22Rv1 (cell line): ENCODE results near the gene STAM.
A peak's percentile ranks its signal among the peaks of the same experiment; 100 is the strongest.

ENCODE experiments used
- H3K27ac ChIP-seq: fragments of 450-650 bp; 2 replicates; pipeline ENCODE4 v1.5.1; 2017
- ZFX ChIP-seq: fragments of 450-650 bp; IDR thresholded peaks from 2 replicates; pipeline ENCODE4 v1.6.1; 2017; ENCODE audit warnings: antibody characterized with exemption, borderline replicate concordance
- TF ChIP-seq, protein P1 (sequence below): fragments of 450-650 bp; IDR thresholded peaks from 2 replicates; pipeline ENCODE4 v1.5.1; 2017; ENCODE audit warnings: mild to moderate bottlenecking

STAM gene

DNA sequence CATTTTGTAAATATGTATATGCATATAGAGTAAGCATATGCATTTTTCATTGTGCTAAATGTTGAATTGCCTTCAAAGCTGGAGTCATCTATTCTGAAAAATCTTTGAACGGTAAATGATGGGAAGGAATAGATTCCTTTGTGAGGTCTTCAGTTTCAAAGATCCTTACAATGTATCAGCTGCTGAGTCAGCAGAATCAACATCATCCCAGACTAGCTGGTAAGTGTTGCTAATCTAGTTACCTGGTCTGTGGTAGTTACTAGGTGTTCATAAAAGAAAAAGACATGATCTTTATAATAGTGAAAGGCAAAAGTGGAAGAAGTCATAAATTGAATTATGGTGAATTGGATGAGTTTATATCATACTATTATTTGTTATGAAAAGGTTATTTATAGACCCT, 10.6 kb upstream of the STAM start:
- TF ChIP-seq, protein P1, sequence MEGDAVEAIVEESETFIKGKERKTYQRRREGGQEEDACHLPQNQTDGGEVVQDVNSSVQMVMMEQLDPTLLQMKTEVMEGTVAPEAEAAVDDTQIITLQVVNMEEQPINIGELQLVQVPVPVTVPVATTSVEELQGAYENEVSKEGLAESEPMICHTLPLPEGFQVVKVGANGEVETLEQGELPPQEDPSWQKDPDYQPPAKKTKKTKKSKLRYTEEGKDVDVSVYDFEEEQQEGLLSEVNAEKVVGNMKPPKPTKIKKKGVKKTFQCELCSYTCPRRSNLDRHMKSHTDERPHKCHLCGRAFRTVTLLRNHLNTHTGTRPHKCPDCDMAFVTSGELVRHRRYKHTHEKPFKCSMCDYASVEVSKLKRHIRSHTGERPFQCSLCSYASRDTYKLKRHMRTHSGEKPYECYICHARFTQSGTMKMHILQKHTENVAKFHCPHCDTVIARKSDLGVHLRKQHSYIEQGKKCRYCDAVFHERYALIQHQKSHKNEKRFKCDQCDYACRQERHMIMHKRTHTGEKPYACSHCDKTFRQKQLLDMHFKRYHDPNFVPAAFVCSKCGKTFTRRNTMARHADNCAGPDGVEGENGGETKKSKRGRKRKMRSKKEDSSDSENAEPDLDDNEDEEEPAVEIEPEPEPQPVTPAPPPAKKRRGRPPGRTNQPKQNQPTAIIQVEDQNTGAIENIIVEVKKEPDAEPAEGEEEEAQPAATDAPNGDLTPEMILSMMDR, result no peak
- TF ChIP-seq ZFX, result no peak
- no peak overlapping the region for H3K27ac ChIP-seq

DNA sequence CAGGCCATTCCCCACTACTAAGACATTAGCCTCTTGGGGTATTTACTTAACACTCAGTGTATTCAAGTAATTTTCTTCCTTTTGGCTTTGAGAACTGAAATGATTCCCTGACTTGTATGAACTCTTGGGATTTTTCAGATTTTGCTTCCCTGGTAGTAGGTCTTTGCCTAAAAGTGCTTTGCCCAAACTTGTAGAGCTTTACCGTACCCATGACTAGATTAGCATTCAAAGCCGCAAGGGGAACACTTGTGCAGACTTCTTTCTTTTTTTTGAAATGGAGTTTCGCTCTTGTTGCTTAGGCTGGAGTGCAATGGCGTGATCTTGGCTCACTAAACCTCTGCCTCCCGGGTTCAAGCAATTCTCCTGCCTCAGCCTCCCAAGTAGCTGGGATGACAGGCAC, 6.1 kb upstream of the STAM start:
- no peak overlapping the region for H3K27ac ChIP-seq
- TF ChIP-seq, protein P1, result no peak
- TF ChIP-seq ZFX, result no peak

DNA sequence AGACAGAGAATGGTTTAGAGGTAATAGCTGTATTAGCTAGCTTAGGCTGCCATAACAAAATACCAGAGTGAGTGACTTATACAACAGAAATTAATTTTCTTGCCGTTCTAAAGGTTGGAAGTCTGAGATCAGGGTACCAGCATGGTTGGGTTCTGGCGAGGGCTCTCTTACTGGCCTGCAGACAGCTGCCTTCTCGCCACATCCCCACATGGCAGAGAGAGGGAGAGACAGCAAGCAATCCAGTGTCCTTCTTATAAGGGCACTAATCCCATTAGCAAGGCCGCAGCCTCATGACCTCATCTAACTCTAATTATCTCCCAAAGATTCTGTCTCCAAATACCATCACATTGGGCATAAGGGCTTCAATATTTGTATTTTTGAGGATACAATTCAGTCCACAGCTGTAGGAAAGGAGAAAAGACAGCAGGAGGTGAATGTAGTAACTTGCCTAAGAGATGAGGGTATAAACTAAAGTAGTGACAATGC, 3.6 kb upstream of the STAM start:
- no peak overlapping the region for H3K27ac ChIP-seq
- no peak for TF ChIP-seq ZFX
- TF ChIP-seq, protein P1, result no peak

DNA sequence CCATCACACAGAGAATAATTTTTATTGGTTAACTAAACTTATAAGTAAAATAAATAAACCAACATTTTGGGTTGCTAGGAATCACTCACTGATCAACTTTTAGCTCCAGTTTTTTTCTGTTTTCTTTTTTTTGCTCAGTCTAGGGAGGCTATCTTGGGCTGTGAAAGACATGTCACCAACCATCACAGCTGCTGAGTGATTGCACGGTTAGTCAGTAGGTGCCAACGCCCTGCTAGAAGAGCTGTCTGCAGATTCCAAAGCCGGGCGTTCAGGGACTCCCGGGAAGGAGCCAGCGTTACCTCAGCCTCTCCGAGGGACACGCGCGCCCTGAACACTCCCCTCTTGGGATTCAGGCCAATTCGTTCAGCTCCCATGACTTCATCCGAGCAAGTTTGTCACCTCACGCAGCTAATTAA, 604 bp upstream of the STAM start:
- H3K27ac ChIP-seq, result peak overlapping the region; percentile 96
- no peak for TF ChIP-seq ZFX
- TF ChIP-seq, protein P1, result no peak

DNA sequence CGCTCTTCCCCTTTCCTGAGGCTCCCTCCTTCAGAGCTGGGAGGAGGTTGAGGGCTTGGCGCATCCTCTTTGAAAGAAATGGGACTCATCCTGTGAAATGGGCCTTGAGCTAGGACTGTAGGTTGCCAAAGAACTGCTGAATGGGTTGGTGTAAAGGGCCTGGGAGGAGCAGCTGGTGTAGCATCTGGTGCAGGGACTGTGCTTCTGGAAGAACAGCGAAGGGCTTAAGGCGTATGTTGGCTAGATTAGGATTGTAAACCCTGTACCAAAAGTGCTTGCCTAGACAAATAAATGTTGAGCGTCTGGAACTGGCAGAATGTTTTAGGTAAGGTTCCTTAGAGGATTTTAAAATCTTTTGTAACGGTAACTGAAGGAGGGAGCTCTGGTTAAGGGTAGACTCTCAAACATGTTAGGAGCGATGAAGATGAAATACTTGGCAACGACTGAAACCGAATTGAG, 563 bp downstream of the STAM start:
- TF ChIP-seq ZFX, result no peak
- TF ChIP-seq, protein P1, result no peak
- H3K27ac ChIP-seq, result peak overlapping the region; percentile 96

DNA sequence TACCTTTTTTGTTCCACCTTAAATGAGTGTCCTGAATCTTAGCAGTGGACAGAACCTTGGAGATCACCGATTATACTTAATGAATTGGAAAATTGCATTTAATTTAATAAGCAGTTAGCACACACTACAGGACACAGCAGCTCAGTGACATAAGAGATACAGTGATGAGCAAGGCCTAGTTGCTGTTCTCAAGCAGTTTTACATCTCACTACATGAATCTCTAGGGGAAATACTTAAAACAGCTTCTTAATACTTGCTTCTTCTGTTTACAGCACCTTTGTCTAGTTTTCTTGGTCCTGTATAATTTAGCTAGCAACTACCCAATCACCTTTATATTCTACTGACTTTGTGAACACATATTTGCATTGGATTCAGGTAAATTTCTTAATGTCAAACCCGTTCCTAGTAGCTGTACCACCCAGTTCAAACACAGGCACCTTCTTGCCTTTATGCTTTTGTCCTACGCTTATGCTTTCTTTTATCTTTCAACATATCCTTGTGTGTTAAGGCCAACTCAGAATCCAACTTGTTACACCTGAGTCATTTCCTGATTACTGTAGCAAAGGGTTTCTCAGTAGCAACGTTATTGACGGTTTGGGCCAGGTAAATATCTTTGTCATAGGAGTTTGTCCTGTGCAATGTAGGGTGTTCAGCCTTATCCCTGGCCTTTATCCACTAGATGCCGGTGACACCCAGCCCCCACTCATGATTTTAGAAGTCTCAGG, 1.8 kb downstream of the STAM start:
- no peak overlapping the region for H3K27ac ChIP-seq
- no peak for TF ChIP-seq ZFX
- TF ChIP-seq, protein P1, result no peak

DNA sequence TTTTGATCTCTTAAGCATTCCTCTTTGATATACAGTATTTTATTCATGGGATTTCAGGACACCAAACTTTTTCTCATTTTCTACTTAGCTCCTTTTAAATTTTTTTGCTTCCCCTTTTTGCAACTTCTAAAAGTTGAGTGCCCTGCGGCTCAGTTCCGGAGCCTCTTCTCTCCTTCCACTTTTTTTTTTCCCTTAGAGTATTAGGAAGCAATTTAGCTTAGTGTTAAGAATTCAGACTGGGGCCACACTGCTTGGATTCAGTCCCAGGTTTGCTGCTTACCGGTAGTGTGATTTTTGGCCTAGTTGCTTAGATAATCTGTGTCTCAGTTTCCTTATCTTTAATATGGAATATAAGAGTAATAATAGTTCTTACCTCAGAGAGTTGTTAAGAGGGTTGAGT, 3.4 kb downstream of the STAM start:
- no peak for TF ChIP-seq ZFX
- TF ChIP-seq, protein P1, result no peak
- no peak overlapping the region for H3K27ac ChIP-seq
